HG02885 (cell line): ENCODE data around the gene MICAL2.

Source experiments
- ATAC-seq: cut with Tn5 transposase; IDR thresholded peaks from one replicate; pipeline ENCODE4 v1.9.1; 2021; ENCODE audit warnings: mild to moderate bottlenecking; ENCODE audit not compliant: unreplicated experiment, poor library complexity

Gene MICAL2

GRCh38 chr11:12148466-12148865 lies 38.1 kb downstream of the MICAL2 start:
- no peak for ATAC-seq

DNA sequence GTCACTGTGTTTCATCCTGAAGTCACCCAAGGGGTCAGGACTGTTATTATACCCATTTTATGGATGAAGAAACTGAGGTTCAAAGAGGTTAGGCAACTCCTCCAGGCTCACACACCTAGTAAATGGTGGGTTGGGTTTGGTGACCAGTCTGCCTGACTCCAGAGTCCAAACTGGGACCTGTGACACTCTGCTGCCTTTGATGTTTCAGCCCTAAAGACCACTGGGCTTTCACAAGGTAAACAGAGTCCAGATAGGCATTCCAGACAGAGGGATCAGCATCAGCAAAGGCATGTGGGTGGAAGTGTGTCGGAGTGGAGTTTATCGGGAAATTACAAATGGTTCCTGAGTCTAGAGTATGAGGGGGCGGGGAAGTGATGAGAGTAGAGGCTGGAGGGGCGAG lies 38.5 kb downstream of the MICAL2 start:
- no peak for ATAC-seq

- peak; percentile 82 for ATAC-seq
Observed at GRCh38 chr11:12149672-12150225, 39.4 kb downstream of the MICAL2 start.

GRCh38 chr11:12150831-12151382 lies 40.5 kb downstream of the MICAL2 start:
- no peak for ATAC-seq

GRCh38 chr11:12152321-12152720 lies 41.9 kb downstream of the MICAL2 start:
- ATAC-seq = no peak

GRCh38 chr11:12154871-12155668 lies 44.7 kb downstream of the MICAL2 start:
- no peak for ATAC-seq

- ATAC-seq = no peak
Observed at GRCh38 chr11:12155696-12156095, 45.3 kb downstream of the MICAL2 start.

DNA sequence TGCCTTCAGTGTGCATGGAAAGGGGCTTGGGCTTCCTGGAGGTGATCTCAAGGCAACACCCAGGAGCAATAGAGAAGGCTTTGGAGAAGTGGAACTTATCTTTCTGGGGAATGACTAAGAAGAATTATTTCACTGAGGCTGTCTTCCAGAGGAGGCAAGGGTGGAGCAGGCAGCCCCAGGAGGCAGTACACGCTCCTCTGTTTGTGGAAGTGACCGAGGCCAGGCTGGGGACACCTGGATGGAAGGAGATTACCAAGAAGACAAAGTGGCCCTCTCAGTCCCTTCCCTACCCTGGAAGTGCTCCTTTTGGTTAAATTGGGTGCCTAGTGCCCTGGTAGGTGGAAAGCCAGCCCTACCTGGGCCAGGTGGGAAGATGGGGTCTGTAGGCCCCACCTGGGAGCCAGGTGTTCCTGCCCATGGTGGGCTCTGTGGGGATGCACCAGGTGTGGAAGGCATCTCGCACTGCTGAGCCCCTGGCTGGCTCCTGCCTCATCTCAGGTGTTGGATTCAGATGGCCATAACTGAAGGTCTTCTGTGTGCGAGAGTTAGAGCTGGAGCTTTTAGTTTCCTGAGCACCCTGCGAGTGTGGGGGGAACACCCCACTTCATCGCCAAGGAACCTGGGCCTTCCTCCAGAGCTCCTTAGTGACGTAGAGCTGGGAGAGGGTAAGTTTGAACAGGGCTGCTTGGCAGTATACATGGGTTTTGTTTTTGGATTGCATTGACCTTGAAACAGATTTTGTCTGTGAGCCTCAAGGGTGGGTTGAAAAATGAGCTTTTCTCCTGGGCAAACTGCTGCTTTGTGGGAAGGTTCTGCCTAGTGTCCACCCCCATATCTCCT lies 46.1 kb downstream of the MICAL2 start:
- no peak for ATAC-seq

- ATAC-seq = no peak
Observed at GRCh38 chr11:12157241-12157661, 46.9 kb downstream of the MICAL2 start.

DNA sequence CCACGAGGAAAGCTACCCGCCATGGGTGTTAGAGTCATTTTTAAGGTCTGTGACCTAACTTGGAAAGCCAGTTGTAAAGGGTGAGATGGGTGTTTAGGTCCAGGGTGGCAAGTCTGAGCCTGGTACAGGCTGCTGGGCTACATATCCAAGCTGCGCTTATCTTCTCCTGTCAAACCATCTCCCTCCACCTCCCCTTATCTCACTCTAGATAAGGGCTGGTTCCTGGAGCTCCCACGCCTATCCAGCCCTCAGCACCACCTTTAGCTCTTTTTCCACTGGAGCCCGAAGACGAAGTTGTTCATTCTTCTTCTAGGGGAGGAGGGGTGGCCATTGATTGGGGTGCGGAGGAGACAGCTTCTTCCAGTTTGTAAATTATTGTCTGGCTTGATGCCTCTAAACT lies 48.5 kb downstream of the MICAL2 start:
- no peak for ATAC-seq

DNA sequence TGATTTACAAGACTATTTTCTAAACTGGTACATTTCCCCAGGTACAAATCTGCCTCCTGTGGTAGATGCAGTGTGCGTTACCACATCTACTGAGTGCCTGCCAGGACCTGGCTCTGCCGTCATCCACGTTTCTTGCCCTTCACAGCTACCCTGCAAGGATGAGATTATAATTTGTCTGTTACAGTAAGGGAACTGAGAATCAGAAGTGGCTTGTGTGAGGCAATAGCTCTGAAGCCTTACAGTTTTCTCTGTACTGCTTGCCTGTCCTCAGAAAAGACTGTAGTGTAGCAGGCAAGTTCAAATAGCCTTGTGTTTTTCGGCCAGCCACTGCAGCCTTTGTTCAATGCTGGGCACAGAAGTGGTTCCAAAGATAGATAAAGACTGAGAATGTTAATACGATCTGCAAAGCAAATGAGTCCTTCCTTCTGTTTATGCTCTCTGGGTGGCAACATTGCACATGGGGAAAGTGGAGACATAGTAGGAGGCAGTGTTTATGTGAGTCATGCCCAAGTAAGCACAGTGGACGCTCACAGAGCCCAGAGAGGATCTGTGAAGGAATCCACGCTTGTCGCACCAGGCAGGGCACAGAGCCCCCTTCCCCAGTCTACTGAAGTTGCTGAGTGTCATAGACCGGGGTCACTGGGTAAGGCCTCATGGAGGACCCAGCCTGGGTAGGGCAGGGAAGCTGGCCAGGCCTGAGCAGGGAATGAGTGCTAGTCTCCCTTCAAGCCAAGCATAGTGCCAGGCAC lies 49.1 kb downstream of the MICAL2 start:
- ATAC-seq = no peak

- ATAC-seq = no peak
Observed at GRCh38 chr11:12160231-12160630, 49.8 kb downstream of the MICAL2 start.

- ATAC-seq = no peak
Observed at GRCh38 chr11:12160680-12161079, 50.3 kb downstream of the MICAL2 start.

GRCh38 chr11:12161137-12161536 lies 50.7 kb downstream of the MICAL2 start:
- ATAC-seq = no peak

GRCh38 chr11:12161603-12162350 lies 51.4 kb downstream of the MICAL2 start:
- no peak for ATAC-seq

GRCh38 chr11:12162652-12163051 lies 52.3 kb downstream of the MICAL2 start:
- no peak for ATAC-seq

DNA sequence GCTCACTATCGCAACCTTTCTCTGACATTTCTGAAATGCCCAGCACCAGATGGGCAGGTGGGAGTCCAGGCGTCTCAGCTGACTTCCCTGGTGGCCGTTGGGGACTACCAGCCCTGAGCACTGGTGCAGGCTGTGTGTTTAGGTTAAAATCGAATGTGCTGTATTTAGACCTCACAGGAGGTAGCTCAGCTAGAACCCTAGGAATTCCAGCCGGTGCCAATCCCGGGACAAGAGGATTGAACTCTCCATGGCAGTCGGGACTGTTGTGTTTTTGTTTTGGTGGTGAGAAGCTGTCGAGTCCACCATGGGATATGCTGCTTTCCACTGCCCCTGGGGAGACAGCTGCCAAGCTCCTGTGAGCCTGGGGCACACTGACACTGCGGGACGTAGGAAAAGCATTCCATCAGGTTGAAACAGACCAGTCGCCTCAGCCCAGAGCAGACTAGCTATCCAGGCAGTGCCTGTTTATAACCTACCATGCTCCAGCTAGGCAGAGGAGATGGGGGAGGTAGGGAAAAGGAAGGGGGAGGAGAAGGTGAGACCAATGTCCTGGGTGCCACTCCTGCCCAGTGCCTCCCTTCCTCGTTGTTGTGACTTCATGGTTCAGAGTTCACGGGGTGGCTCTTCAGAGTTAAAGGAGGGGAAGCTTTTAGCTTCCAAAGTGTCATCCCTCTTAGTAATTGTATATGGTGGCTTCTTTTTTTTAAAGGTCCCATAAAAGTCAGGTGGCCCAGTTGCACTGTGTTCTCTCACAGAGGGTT lies 53.0 kb downstream of the MICAL2 start:
- ATAC-seq = no peak

DNA sequence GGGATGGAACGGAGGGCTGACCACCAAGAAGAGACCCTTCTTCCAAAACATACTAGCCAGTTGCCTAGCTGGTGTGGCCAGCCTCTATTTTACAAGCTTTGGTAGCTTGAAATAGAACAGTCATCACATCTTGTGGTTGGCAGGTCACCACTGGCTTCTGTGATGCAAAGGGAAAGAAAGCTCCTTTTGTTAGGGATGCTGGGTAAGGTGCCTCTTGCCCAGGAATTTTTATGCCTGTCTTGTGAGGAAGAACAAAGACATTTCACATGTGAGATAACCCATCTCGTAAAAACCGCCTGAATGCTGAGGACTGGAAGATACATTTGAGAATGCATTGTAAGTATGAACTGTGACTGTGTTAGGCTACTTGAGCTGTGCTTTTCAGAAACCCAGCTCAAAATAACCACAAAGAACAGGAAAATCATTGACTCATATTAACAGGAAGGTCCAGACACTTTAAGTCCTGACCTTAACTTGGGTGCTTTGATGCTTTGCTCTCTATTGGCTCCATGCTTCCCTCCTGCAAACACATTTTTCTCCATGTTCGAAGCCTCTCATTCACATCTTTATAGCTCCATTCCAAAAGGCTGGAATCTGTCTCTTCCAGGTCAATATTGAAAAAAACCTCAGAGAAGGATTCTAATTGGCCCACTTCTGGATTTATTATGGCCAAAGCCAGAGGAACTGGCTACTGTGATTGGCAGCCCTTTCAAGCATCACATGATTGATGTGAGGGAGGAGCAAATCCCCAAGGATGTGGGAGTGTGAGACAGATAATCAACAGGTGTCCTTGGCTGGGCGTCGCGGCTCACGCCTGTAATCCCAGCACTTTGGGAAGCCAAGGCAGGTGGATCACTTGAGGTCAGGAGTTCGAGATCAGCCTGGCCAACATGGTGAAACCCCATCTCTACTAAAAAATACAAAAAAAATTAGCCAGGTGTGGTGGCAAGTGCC lies 53.9 kb downstream of the MICAL2 start:
- ATAC-seq = no peak
